ENCODE results near the gene ADGRF5. TPM values are rescaled to one million over a fixed set of nuclear protein-coding genes. Genes with fewer than 3 reads are reported as not detected.

Gene ADGRF5
- total RNA-seq, 1 donor from 2014 or later: 71.1 TPM

DNA sequence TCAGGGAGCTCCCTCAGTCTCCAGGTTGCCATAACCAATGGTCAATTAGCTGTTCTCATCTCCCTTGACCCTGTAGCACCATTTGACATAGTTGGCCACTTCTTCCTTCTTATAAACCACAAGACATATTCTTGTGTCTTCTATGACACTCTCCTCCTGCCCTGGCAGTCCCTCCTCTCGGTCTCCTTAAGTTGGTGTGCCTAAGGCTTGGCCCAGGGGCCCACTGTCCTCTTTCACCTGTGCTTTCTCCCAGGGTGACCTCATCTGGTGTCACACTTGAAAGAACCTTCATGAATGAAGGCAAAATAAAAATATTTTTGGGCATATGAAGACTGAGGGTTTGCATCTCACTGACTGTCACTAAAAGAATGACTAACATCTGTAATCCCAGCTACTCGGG lies 9.7 kb upstream of the ADGRF5 start:
- DNase-seq (ENCODE audit: low spot score): no peak

DNA sequence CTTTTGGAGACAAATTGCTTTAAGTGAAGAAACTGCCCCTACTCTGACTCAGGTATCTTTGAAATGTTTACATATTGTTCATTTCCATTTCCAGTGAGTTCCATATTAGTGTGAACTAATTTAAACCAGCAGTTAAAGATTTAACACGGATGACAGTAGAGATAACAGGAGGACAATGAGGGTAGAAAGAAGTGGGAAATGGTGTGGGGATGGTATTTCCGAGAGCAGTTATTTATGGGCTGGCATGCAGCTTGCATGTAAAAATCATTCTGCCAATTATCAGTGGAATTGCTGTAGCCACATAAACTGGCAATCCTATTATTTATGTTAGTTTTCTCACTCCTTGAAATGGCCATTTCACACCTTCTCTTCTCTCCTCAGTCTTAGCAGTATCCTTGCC lies 8.6 kb upstream of the ADGRF5 start:
- no peak for DNase-seq (ENCODE audit: low spot score)

DNA sequence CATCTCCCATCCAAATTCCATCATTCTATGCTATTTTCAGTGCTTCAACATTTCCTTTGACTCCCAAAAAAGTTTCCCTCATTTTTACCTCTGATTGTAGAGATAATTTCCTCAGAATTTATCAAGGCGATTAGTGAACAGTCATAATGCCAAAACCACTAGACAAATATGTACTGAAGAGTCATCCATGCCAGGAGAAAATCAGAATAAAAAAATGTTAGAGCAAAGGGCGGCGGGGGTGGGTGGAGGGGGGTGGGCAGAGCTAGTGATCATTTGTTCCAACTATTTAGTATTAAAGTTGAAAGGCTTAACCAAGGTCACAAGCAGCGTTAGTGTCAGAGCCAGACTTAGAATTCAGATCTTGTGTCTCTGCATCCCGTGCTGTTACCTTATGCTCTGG lies 5.3 kb upstream of the ADGRF5 start:
- DNase-seq (ENCODE audit: low spot score): no peak

DNA sequence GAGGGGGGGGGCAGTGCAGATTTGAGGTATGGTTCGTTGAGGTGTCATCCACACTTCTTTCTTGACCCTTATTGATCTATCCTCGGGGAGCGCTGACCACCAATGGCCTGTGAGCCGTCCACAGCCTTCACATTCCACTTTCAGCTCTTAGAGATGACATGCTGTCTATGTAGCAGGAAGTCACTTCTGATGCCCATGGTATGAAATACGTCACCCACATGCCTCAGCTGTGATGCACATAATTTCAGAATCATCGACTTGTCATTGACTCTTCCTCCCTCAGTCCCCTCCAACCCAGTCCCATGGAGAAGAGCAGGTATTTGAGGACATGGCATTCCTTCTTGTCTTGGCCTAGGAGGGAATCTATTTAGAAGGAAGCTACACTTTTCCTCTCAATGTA lies 4.7 kb upstream of the ADGRF5 start:
- DNase-seq (ENCODE audit: low spot score): no peak

- DNase-seq (ENCODE audit: low spot score): no peak
Measured at GRCh38 chr6:46925563-46926253, 4.0 kb upstream of the ADGRF5 start.

- no peak for DNase-seq (ENCODE audit: low spot score)
Measured at GRCh38 chr6:46923476-46923875, 1.7 kb upstream of the ADGRF5 start.

GRCh38 chr6:46921059-46921458 lies 679 bp downstream of the ADGRF5 start:
- DNase-seq (ENCODE audit: low spot score): no peak

DNA sequence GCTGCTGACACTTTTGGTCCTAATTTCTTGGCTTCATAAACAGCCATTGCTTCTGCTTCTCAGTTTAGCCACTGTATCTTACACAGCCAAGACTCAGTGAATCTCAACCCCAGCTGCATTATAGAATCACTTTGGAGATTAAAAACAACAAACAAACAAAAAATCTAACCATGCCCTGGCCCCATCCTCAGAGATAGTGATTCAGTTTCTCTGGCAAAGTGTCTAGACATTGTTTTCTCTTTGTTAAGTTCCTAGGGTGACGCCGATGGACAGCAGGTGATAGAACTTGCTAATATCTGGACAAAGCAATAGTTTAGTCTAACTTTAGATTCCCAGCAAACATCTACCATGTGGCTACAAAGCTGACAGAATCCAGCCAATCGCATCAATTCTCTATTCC lies 2.9 kb downstream of the ADGRF5 start:
- DNase-seq (ENCODE audit: low spot score): no peak

DNA sequence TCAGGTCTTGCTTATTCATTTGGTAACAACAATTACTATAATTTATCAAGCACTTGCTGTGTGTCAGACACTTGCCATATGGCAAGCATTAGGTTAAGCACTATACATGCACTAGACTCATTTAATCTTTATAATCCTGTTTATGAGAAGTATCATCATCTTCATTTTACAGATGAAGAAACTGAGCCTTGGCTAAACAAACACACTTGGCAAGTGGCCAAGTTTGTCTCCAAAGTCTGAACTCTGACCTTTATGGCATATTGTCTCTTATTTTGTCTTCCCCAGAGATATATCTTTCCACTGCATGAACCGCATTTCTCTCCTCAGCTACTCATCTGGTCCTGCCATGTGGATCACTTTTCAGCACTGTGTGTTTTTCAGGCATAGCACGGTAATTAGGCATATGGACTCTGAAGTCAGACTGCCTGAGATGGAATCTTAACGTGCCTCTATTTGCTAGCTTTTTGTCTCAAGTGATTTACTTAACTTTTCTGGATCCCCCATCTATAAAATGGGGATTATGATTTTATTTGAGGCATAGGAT lies 4.7 kb downstream of the ADGRF5 start:
- no peak for DNase-seq (ENCODE audit: low spot score)

DNA sequence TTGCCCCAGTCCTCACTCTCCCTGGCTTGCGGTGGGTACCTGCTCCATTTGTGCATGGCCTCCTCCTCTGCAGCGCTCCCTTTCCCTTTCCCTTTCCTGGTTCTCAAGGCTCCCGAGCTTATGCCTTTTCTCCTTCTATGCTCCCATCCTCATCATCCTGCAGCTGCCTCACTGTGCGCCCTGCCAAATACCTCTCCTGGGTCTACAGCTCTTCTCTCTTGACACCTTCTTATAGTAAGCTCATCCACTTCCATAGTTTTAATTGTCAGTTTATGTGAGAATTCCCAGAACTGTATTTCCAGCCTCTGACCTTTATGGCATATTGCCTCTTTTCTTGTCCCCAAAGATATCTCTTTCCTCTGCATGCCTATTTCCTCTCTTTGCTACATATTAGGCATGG lies 5.9 kb downstream of the ADGRF5 start:
- no peak for DNase-seq (ENCODE audit: low spot score)

GRCh38 chr6:46915380-46915779 lies 6.4 kb downstream of the ADGRF5 start:
- no peak for DNase-seq (ENCODE audit: low spot score)

DNA sequence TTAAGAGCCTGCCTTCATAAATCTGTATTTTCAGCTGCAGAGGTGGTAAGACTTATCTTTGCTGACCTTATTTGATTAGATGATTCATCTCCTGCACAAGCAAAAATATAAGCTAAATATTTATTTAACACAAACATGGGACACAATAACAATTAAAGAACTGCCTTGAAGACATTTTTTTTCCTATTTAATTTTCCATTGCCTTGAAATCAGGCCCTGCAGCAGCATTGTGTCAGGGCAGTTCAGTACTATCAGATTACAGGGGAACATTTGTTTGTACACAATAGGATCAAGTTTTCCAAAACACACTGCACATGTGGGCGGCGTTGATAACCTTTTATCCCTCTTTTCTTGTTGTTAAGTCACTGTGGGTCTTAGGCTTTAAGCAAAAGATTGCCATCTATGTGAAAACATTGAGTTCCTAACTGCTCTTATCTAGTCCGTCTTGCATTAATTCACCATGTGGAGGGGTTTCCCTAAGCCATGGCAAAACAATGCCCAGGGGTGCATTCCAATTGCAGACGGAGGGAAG lies 7.4 kb downstream of the ADGRF5 start:
- no peak for DNase-seq (ENCODE audit: low spot score)

DNA sequence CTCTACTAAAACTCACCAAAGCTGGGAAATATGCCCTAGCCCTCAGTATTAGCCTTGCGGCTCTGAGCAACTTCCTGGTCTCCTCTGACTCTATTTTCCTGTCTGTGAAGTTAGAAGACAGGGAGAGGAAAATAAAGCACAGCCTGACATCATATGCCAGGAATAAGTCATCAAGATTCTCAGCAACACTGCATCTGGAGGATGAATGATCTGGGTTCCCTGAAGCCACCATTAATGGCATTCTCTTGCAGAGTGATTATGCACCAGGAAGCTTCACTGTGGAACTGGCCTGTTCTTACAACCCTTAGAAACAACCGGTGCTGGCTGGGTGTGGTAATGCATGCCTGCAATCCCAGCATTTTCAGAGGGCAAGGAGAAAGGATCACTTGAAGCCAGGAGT lies 12.4 kb downstream of the ADGRF5 start:
- no peak for DNase-seq (ENCODE audit: low spot score)

- DNase-seq (ENCODE audit: low spot score): no peak
Measured at GRCh38 chr6:46906776-46907175, 15.0 kb downstream of the ADGRF5 start.

DNA sequence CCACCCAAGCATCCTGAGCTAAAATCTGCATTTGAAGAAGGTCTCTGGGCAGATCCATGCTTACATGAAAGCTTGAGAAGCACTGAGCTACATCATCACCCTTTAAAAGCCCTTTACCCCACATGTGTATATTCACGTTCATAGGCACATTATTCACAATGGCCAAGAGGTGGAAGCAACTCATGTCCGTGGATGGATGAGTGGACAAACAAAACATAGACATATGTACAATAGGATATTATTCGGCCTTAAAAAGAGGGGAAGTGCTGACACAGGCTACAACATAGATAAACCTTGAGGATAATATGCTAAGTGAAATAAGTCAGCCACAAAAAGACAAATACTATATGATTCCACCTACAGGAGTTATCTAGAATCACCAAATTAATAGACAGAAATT lies 17.6 kb downstream of the ADGRF5 start:
- DNase-seq (ENCODE audit: low spot score): no peak

- no peak for DNase-seq (ENCODE audit: low spot score)
Measured at GRCh38 chr6:46903175-46903574, 18.6 kb downstream of the ADGRF5 start.

DNA sequence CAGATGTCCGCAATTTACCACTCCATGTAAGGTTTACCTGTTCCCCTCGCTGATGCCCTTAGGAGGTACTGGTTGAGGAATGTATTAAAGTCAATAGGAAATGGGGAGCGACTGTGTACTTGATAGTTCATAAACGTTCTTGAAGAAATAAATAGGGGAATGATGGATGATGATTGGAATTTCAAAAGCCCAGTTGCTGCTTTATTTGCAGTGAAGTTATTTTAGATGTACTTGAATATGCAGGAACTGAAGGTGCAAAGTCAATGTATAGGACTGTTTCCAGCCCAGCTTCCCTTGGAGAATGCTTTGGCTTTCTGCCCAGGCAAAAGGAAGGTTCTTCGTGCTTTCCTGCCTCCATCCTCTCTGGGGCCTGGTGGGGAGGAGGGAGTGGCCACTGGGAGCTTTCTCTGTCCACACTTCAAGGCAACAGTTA lies 19.8 kb downstream of the ADGRF5 start:
- no peak for DNase-seq (ENCODE audit: low spot score)

- no peak for DNase-seq (ENCODE audit: low spot score)
Measured at GRCh38 chr6:46900266-46900665, 21.5 kb downstream of the ADGRF5 start.

GRCh38 chr6:46899659-46900058 lies 22.1 kb downstream of the ADGRF5 start:
- DNase-seq (ENCODE audit: low spot score): no peak

DNA sequence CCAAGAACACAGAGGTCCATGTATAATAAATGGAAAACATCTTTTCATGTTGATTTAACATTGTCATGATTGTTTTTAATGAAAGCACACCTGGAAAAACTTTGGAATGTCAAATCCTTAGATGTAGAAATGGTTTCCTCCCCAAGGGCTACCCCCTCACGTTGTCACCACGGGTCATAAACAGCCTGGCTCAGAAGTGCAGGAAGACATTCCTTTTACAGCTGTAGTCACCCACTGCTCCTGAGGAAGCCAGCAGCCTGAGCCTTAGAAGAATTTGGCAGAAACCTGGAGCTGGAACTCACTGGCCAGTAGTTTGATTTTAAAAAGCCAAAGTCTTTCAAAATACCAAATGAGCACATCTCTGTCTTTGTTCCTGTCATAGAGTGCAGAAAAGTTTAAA lies 23.7 kb downstream of the ADGRF5 start:
- no peak for DNase-seq (ENCODE audit: low spot score)

GRCh38 chr6:46896871-46897270 lies 24.9 kb downstream of the ADGRF5 start:
- DNase-seq (ENCODE audit: low spot score): no peak

- no peak for DNase-seq (ENCODE audit: low spot score)
Measured at GRCh38 chr6:46895930-46896329, 25.8 kb downstream of the ADGRF5 start.

DNA sequence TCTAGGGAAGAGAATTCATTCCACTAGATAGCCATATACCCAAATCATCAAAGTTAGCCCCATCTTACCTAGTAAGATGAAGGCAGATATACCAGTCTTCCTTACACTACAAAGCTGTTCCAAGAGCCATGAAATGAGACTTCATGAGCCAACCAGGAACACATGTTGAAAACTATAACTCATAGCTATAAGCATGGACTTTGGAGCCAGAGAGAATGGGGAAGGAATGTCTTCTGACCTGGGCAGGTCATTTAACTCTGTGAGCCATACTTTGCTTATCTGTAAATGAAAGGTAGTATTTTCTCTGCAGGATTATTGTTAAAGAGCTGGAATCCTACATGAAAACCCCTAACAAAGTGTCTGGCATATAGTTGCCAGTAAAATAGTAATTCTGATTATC lies 27.3 kb downstream of the ADGRF5 start:
- DNase-seq (ENCODE audit: low spot score): no peak

Measured in mesenteric fat pad (tissue), 1 donor.